GM18858 (cell line): ENCODE data around the gene SLC6A2.

ENCODE experiments used
- ATAC-seq: cut with Tn5 transposase; IDR thresholded peaks from one replicate; pipeline ENCODE4 v1.9.1; 2021; ENCODE audit not compliant: unreplicated experiment

The SLC6A2 gene

DNA sequence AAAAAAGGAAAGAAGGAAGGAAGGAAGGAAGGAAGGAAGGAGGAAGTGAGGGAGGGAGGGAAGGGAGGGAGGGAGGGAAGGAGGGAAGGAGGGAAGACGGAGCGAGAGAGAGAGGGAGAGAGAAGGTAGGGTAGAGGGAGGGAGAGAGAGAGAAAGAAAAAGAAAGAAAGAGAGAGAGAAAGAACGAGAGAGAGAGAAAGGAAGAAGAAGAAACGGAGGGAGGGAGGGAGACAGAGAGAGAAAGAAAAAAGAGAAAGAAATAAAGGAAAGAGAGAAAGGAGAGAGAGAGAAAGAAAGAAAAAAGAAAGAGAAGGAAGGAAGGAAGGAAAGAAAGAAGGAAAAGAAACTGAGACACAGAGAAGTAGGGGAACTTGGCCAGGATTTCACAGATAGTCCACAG, 8.4 kb upstream of the SLC6A2 start:
- no peak for ATAC-seq

DNA sequence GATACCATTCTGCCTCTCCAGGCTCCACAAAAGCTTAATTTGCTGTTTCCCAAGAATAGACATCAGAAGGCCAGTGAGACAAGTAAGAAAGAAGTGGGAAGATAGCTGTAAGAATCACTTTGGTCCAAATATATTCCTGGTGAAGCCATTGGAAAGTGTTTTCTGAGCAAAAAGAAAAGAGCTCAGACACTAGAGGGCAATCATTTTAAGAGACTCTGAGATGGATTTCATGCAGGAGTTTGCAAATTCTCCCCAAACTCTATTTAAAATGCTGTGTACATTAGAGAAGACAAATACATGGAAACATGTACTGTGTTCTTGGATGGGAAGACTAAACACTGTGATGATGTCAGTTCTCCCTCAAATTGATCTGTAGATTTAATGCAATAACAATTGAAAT, 8.0 kb upstream of the SLC6A2 start:
- ATAC-seq, result no peak

DNA sequence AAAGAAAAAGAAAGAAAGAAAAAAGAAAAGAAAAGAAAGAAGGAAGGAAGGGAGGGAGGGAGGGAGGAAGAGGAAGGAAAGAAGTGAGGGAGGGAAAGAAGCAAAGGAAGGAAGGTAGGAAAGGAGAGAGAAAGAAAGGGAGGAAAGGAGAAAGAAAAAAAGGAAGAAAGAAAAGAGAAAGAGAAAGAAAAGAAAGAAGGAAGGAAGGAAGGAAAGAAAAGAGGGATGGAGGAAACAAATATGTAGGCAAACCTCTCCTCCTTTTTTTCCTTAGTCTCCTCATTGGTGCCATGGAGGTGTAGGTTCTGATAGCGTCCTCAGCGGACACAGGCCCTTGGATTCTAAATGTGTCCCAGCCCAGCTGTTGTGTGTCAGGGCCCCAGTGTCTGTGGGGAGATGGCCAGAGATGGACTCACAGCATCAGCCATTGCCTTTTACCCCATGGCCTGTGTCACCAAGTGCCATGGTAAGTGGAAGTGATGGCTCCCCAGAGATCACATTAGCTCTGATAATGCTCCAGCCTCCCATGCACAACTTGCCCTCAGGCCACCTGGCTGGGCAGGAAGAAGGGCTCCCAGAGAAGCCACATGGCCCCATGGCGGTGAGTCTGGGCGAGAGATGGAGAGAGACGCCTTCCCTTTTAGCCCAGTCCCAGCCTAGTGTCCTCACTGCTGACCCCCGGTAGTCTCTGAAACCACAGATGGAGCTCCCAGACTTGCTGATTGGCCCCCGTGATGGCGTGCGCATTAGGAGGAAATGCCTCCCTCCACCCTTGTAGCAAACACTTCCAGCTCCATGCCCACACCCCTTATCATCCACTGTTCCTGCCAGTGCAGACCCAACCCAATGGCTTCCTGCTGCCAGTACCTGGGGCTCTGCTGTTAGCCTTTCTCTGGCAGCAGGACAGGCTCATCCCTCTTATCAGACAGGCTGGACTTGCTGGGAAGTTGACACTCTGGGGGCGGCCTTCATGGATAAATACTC, 3.7 kb upstream of the SLC6A2 start:
- no peak for ATAC-seq

DNA sequence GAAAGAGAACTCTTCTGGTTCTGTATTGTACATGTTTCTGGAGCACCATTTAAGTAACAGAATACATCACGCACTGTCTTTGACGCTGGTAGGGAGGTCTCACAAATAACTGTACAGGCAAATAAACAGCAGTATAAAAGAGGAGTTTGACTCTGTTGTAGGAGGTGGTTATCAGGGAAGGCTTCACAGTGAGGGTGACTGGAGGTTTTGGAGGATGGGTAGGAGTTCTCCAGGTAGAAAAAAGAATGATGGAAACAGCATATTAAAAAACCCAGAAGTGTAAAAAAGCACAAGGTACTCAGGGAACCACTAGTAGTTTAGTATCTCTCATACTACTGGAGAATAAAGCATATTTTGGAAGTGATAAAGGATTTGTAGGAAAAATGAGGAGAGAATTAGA, 2.7 kb upstream of the SLC6A2 start:
- no peak for ATAC-seq

DNA sequence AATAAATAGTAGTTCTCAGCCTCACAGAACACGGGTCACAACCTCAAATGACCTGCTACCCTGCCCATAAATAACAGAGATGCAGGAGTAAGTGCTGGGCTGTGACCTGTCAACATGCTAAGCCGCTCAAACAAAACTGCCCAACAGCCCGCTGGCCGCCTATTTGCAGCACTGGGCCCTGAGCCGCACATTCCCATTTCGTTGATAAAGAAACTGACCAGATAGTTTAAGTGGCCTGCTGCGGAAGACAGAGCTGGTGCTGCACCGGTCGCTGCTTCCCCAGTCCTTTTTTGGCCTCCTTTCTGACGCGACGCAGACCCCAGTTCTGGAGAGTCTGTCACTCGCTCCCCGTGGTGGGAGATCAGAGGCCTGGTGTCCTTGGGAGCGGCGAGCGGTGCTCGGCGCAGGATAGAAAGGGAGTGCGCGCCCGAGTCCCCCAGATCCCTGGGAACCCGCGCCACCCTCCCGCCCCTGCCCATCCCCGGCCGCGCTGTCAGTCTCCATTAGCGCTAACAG, 349 bp upstream of the SLC6A2 start:
- ATAC-seq, result no peak

DNA sequence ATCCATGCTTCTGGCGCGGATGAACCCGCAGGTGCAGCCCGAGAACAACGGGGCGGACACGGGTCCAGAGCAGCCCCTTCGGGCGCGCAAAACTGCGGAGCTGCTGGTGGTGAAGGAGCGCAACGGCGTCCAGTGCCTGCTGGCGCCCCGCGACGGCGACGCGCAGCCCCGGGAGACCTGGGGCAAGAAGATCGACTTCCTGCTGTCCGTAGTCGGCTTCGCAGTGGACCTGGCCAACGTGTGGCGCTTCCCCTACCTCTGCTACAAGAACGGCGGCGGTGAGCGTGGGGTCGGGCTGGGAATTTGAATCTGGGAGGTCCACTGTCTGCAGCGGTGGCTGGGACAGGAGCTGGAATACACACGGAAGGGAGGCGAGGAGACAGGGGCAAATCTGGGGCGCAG, 904 bp downstream of the SLC6A2 start:
- no peak for ATAC-seq

DNA sequence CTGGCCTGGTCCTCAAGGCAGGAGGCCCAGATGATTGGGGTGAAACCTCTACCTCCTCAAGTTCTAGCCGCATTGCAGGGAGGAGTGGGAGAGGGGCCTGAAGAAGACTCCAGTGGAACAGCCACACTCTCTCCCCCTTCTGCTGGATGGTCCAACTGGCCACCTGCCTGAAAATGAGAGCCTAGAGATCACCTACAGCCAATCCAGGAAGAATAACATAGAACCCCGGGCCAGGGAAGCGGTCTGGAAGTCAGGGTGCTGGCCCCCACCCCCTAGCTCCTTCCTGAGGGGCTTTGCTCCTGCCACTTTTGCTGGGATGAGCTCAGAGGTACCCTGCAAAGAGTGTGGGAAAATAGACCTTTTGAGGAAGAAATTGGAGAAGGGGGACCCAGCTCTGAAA, 1.8 kb downstream of the SLC6A2 start:
- no peak for ATAC-seq

DNA sequence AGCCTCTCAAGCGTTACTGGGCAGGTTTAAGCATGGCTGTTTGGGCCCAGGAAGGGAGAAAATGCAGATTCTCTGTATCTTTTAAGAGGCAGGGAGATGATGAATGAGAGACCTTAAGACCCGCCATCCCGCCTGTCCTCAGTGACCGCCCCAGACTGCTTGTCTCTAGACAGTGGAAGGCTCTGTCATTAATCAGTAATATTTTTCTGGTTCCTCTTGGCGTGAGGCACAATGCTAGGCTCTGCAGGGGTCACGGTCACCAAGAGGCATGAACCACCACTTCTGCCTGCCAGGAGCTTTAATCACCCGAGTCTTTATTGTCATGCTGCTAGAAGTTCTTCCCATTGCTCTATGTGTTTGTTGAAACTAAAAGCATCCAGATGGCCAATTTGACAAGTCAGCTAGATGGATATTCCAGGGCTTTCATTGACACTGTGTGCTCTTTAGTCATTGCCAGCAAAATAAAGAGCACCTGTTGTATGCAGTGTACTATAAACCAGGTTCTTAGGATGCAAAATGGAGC, 3.2 kb downstream of the SLC6A2 start:
- ATAC-seq, result no peak

DNA sequence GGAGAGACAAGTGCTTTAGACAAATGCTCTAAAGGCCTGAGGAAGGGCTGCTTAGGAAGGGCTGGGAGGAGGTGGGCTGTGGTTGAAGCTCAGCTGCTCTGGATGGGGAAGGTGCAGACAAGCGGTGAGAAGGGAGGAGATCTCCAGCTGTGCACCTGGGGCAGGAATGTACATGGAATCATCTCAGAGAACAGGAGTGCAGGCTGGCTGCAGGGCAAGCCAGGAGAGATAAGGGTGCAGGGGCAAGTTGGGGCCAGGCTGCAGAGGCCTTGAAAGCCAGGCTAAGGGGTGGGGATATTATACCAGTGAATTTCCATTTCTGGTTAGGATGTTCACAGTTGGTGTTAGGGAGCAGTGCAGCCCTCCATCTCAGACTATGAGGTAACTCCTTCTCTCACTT, 4.2 kb downstream of the SLC6A2 start:
- no peak for ATAC-seq

DNA sequence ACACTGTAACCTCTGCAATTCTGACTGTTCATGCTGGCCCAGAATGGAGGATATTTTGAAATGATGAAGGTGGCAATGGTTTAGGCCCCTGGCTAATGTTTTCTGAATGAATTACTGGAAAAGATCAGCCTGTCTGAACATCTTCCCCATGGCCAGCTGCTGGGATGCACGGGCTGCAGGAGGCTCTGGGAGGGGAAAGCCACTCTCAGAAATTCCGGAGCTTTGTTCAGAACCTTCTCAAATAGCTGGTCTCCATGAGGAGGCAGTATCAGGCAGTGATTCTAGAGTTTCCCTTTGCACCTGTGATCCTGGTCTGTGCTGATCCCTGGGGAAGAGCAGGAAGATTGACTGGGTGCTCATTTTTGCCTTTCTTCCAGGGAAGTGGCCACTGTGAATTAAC, 5.0 kb downstream of the SLC6A2 start:
- ATAC-seq, result no peak

DNA sequence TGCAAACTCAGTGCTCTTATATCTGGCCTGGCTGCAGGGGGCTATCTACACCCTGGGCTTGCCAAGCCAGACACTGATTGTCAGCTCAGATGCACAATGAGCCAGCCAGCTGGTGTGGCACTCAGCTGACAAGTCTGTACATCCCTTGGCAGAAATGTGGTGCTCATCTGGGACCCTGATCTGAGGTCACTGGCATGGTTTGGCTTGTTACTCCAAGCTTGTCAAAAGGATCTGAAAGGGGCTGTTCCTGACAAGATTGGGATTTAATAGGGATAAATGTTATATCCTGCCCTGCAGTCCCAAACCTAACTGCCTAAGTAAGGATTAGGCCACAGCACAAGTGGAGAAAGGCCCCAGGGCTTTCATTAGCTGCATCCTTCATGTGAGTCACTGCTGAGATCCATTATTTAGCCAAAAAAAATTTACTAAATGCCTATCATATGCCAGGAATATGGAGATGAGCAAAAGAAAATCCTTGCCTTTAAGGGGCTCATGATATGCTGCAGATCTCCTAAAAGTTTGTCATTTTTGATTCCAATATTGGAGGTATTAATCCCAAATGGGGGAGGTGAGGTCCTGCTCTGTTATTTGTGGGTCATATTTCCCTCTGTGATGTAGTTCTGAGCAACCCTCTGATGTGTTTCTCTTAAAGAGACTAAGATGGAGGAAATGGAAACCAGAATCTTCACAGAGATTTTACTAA, 6.3 kb downstream of the SLC6A2 start:
- ATAC-seq, result no peak

DNA sequence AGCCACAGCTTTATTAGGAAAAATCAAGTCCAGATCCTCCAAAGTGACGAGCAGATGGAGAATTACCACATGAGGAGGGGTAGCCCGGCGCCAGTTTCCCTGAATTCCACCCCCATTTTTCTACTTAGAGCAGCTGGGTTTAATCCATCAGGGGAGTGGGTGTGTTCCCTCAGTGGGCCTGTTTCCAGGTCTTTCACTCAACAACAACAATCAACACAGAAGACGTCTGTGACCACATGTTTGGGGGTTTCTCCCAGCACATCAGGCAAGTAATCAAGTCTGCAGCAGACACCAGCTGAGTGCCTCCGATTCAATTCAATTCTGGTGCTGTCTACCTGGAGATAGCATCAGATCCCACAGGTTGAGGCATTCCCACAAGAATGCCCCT, 6.8 kb downstream of the SLC6A2 start:
- no peak for ATAC-seq

DNA sequence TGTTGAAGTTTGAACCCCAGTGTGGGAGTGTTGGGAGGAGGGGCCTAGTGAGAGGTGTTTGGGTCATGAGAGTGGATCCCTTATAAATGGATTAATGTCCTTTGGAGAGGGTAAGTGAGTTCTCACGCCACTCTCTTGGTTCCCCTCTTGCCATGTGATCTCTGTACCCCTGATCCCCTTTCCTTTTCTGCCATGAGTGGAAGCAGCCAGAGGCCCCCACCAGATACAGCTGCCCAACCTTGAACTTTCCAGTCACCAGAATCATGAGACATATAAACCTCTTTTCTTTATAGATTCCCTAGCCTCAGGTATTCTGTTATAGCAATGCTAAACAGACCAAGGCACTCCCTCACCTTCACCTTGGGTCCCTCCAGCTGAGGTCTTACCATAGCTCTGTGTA, 7.4 kb downstream of the SLC6A2 start:
- no peak for ATAC-seq

DNA sequence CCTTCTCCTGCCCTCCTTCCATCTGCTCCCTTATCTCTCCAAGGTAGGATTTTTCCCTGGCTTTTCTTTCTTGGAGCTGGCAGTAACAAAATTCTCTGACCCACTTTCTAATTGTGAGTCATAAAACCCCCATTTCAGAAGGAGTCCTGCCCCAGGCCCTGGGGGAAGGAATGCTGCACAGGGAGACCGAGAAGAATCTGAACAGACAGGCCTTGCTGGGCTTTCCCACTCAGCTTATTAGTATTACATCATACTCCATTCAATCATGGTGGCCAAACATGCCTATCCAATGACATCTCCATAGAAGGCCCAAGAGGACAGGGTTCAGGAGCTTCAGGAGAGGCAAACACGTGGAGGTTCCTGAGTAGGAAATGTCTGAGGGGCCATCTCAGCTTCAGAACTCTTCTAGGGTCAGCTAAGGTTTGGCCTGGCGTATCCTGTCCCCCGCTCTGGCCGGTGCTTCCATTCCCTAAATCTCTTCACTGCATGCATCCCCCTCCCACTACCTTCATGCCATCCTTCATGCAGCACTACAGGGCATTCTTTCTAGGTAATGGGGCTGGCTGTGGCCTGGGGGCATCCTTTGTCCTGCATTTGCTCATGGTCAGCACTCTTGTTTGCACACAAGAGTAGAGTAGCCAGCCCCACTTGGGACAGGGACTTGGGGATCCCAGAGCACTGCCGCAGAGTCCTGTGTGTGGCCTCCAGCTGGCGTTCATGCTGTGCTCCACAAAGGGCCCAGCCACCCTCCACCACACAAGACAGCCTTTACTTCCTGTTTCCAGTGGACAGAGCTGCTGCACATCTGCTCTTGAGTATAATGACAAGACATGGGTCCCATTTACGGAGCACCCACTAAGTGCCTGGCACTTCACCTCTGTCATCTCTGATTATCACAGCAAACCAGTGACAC, 8.2 kb downstream of the SLC6A2 start:
- ATAC-seq, result no peak

DNA sequence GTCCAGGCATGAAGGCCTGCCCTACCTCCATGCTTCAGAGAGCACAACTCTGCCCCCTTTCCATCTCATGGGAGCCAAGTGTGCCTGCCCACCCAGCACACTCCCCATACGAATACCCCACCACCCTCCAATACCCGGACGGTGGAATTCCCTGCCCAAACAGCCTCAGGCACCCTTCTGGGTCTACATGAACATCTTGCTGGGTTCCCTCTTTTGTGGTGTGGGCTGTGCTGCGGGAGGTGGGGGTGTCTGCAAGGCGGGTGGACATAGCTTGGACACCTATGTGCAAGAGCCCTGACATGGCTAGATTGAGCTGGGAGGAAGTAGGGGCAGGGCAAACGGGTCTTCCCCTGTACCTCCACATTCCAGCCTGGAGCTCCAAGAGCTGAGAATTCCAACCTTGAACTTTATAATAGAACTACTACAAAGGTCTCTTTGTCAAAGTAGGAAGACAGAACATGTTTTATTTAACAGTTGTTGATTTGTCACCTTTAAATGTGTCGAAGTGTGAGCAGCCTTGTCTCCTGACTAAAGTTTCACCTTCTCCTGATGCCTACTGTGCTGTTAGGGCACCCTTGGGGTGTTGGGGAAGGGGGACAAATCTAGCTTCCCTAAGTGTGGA, 9.1 kb downstream of the SLC6A2 start:
- no peak for ATAC-seq

DNA sequence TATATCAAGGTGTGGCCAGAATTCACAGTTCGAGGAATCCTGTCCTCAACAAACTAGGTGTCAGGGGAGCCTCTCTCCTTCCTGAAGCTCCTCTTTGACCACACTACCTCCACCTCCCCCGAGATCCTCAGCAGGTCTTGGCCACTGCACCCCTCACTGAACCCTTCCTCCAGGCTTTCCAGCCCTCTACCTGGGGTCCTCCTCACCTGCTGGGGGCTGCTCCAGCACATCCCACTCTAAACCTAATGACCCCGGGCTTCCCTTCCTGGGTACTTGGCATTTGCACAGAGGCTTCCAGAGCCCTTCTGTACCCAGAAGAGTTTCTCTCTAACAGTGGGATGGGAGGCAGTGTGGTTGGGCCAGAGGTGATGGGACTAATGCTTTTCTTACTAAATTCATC, 9.7 kb downstream of the SLC6A2 start:
- no peak for ATAC-seq

DNA sequence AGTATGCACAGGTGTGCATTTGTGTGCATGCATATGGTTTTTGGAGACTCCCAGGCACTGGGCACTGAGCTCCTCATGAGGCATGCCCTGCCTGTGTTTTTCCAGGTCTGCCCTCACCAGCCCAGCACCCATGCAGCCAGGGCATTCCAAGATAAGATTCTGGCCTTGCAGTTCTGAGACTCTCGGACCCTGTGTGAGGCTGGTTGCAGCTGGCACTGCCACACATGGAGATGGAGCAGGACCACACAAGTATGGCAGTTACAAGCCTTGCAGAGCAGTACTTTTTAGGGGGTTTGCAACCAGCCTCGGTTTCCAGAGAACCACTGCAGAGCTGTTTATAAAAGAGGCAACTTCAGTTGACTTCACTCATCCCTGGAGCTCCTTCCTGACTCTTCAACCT, 10.2 kb downstream of the SLC6A2 start:
- ATAC-seq, result no peak

DNA sequence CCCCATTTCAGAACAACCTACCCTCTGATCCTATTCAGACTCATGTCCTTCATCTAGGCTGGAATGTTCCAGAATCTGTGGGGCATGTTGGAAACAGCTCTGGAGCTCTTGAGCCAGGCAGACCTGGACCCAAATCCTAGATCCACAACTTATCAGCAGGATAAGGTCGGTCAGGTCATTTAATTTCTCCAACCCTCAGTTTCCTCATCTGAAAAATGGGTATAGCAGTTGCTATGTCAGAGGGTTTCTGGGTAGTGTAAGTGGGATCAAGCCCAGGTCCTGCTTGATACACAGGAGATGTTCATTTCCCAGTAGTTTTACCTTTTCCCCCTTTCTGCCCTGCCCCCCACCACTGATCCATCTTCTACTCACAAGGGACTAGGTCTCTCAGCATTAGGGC, 12.0 kb downstream of the SLC6A2 start:
- no peak for ATAC-seq

DNA sequence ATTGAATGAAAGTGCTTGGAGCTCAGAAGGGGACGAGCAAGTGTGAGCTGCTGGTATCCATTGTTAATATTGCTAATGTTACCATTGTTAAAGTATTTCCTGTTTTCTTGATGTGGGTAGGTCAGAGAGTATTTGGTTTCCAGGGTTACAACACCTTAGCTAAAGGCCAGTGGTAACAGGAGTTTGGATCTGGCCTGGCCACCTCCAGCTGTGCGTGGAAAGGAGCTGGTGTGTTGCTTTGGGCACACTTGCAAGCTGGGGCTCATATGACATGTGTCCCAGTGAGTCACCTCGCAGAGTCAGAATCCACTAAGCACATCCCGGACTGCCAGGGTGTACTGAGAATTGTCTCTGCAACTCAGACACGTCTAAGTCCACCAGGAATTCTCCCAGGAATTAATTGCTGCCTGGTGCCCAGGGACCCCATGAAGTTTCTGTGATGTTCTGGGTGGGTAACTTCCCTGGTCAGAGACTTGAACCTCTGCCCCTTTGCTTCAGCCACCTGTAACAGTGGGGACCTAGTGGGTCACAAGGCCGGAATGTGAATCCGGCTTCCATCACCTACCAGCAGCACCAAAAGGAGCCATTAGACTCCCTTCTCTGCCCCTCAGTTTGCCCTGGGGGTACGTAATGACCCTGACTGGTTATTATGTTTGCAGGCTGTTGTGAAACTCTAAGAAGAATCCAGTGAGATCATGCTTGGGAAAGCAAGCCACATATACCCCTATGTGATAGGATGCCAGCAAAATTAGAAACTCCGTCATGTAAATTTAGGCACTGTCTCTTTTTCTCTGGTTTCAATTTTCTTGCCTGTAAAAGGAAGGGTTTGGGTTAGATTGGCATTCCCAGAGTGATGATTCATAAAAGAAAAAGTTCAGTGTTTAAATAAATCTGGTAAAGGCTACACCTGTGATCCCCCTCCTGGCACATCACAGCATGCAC, 12.8 kb downstream of the SLC6A2 start:
- ATAC-seq, result no peak
